HepG2 (cell line): ENCODE measurements around the gene SLC17A6. TPM values are rescaled to one million over a fixed set of nuclear protein-coding genes. Genes with fewer than 3 reads are reported as not detected.

Experiments used
- ATAC-seq: fragments of 200-7000 bp; cut with Tn5 transposase; 3 replicates; pipeline ENCODE4 v1.9.1; 2020; ENCODE audit warnings: mild to moderate bottlenecking, moderate library complexity
- BruUV-seq: library from RNA; stranded (reverse); fragments of 400-500 nt; replicated peaks from 2 replicates; lab custom pipeline; 2021; lab: Mats Ljungman, UMichigan
- CTCF ChIA-PET: fragments of 300-600 bp; formaldehyde crosslinking; extraction: SDS; loops from one replicate; lab custom pipeline; 2021; ENCODE audit warnings: low total read pairs, inconsistent platforms, low intra/inter-chr PET ratio; lab: Yijun Ruan, JAX
- POLR2A ChIA-PET: fragments of 350-600 bp; sonication (Branson Sonifier 250); formaldehyde crosslinking; loops from one replicate; lab custom pipeline; 2020; ENCODE audit warnings: antibody characterized with exemption, inconsistent platforms; lab: Yijun Ruan, JAX
- DNase-seq: peaks from one replicate; pipeline ENCODE4 v3.0.0-alpha.2; 2015; ENCODE audit warnings: low spot score
- FAIRE-seq: peaks from 3 replicates; lab custom pipeline; 2011; peaks lifted over from hg19 to GRCh38; lab: Jason Lieb, UNC
- H2AFZ ChIP-seq: one replicate; pipeline ENCODE4 v1.6.1; 2011; ENCODE audit warnings: low read length, inconsistent platforms
- H3K27ac ChIP-seq: fragments of 300-600 bp; 3 replicates; pipeline ENCODE4 v1.8.0; 2011; ENCODE audit warnings: mixed run types, mild to moderate bottlenecking, mixed read lengths, low read length, inconsistent platforms; ENCODE audit not compliant: insufficient read depth; ENCODE audit errors: extremely low read length
- H3K27me3 ChIP-seq, 2 experiments: fragments of 200-600 bp in 1 of 2; 2 replicates in 1 of 2; 3 replicates in 1 of 2; pipeline versions ENCODE4 v1.6.0 to v1.8.0; 2011; ENCODE audit warnings: low read length in 2 of 2, mild to moderate bottlenecking in 2 of 2, moderate library complexity in 2 of 2, inconsistent platforms in 1 of 2; ENCODE audit not compliant: insufficient read depth in 2 of 2, control insufficient read depth in 1 of 2
- H3K36me3 ChIP-seq, 2 experiments: fragments of 200-600 bp in 1 of 2; replicated peaks in 1 of 2; 2 replicates in 1 of 2; 3 replicates in 1 of 2; pipeline versions ENCODE4 v1.5.1 to v1.8.0; 2011; ENCODE audit warnings: low read length in 2 of 2, inconsistent platforms in 1 of 2; ENCODE audit not compliant: insufficient read depth in 2 of 2, control insufficient read depth in 1 of 2
- H3K4me1 ChIP-seq: 2 replicates; pipeline ENCODE4 v1.5.1; 2012; ENCODE audit warnings: low read length, inconsistent platforms; ENCODE audit not compliant: insufficient read depth
- H3K4me2 ChIP-seq: 2 replicates; pipeline ENCODE4 v1.6.0; 2011; ENCODE audit warnings: low read depth, low read length, inconsistent platforms
- H3K4me3 ChIP-seq, 3 experiments: fragments of 200-600 bp in 1 of 3; sonication (generic), shearing (Covaris generic) in 1 of 3; replicated peaks in 1 of 3; 2 replicates each; pipeline ENCODE4 v1.5.1; 2011 to 2016; ENCODE audit warnings: low read length in 3 of 3, inconsistent platforms in 2 of 3, low read depth in 2 of 3, mild to moderate bottlenecking in 2 of 3, control low read depth in 1 of 3, mixed read lengths in 1 of 3; ENCODE audit not compliant: insufficient read depth in 1 of 3
- H3K79me2 ChIP-seq: one replicate; pipeline ENCODE4 v1.6.1; 2011; ENCODE audit warnings: low read length, inconsistent platforms; ENCODE audit not compliant: insufficient read depth
- H3K9ac ChIP-seq: 2 replicates; pipeline ENCODE4 v1.6.0; 2011; ENCODE audit warnings: mild to moderate bottlenecking, low read depth, low read length, inconsistent platforms; ENCODE audit not compliant: insufficient read depth
- H3K9me3 ChIP-seq: 2 replicates; pipeline ENCODE4 v1.5.1; 2012; ENCODE audit warnings: mild to moderate bottlenecking, low read length
- H4K20me1 ChIP-seq: 2 replicates; pipeline ENCODE4 v1.6.0; 2011; ENCODE audit warnings: inconsistent platforms, mild to moderate bottlenecking, low read length, moderate library complexity; ENCODE audit not compliant: insufficient read depth
- IKZF4 ChIP-seq: sonication (generic); formaldehyde crosslinking; IDR thresholded peaks from 2 replicates; pipeline ENCODE4 v1.5.1; 2020; ENCODE audit warnings: borderline replicate concordance, mild to moderate bottlenecking, low read depth, missing genetic modification reagents; ENCODE audit errors: not compliant biosample characterization
- MED1 ChIP-seq: sonication (generic); formaldehyde crosslinking; IDR thresholded peaks from 2 replicates; pipeline ENCODE4 v1.4.0; 2020; ENCODE audit warnings: missing genetic modification reagents
- MYNN ChIP-seq: sonication (generic); formaldehyde crosslinking; IDR thresholded peaks from 2 replicates; pipeline ENCODE4 v1.4.0; 2020; ENCODE audit warnings: mild to moderate bottlenecking, low read depth, missing genetic modification reagents
- NCOA2 ChIP-seq: sonication (generic); formaldehyde crosslinking; IDR thresholded peaks from 2 replicates; pipeline ENCODE4 v1.8.0; 2022; ENCODE audit warnings: inconsistent platforms
- RARA ChIP-seq: IDR thresholded peaks from 2 replicates; pipeline ENCODE4 v1.6.1; 2016; ENCODE audit warnings: missing genetic modification reagents, missing compliant biosample characterization
- TRIM22 ChIP-seq: fragments of 450-650 bp; IDR thresholded peaks from 2 replicates; pipeline ENCODE4 v1.6.1; 2017
- ZBTB38 ChIP-seq: sonication (generic); formaldehyde crosslinking; IDR thresholded peaks from 2 replicates; pipeline ENCODE4 v1.5.1; 2020; ENCODE audit warnings: mild to moderate bottlenecking, missing genetic modification reagents
- ZBTB4 ChIP-seq: sonication (generic); formaldehyde crosslinking; IDR thresholded peaks from 2 replicates; pipeline ENCODE4 v1.4.0; 2020; ENCODE audit warnings: missing genetic modification reagents, mild to moderate bottlenecking, borderline replicate concordance
- ZNF343 ChIP-seq: sonication (generic); formaldehyde crosslinking; IDR thresholded peaks from 2 replicates; pipeline ENCODE4 v1.4.0; 2020; ENCODE audit warnings: mild to moderate bottlenecking, missing genetic modification reagents
- ZNF512 ChIP-seq: sonication (generic); formaldehyde crosslinking; IDR thresholded peaks from 2 replicates; pipeline ENCODE4 v1.4.0; 2020; ENCODE audit warnings: mild to moderate bottlenecking, missing genetic modification reagents
- ZNF761 ChIP-seq: sonication (generic); formaldehyde crosslinking; conservative IDR thresholded peaks from 2 replicates; pipeline ENCODE4 v1.4.0; 2020; ENCODE audit warnings: mild to moderate bottlenecking, missing genetic modification reagents
- ZSCAN12 ChIP-seq: sonication (generic); formaldehyde crosslinking; IDR thresholded peaks from 2 replicates; pipeline ENCODE4 v1.9.0; 2021; ENCODE audit warnings: mild to moderate bottlenecking, missing genetic modification reagents
- ZZZ3 ChIP-seq: sonication (generic); formaldehyde crosslinking; IDR thresholded peaks from 2 replicates; pipeline ENCODE4 v1.4.0; 2020; ENCODE audit warnings: missing genetic modification reagents, mild to moderate bottlenecking, borderline replicate concordance
- WGBS: methylation state at CpG from one replicate; pipeline ENCODE4 v1.1.6; 2017; ENCODE audit warnings: low lambda C conversion rate; 5-methylcytosine and 5-hydroxymethylcytosine counted together
- in situ Hi-C: cut with HindIII; loops from 2 replicates; pipeline ENCODE4 v1.10.0; 2017; ENCODE audit warnings: low pct_unique_long_range_greater_than_20kb; ENCODE audit not compliant: extremely low pct_ligation_motif_present
- intact Hi-C: fragments of 100-400 bp; cut with micrococcal nuclease; formaldehyde crosslinking; loops from one replicate; pipeline ENCODE4 v1.10.0; 2022; ENCODE audit not compliant: unreplicated experiment
- polyA plus RNA-seq, 8 experiments: library from polyadenylated mRNA; depleted of rRNA in 3 of 8; stranded (reverse) in 7 of 8; unstranded in 1 of 8; fragments of >200 nt; fragmentation: Illumina TruSeq in 4 of 8; extraction: Trizol in 4 of 8; gene quantifications; 2 replicates each; pipeline versions ENCODE4 v1.2.1 to v1.2.3, GENCODE V29; 2011 to 2016; ENCODE audit warnings: low read depth in 4 of 8, missing spikeins in 1 of 8, mixed read lengths in 1 of 8; ENCODE audit not compliant: insufficient read depth in 1 of 8
- total RNA-seq, 5 experiments: library from RNA; depleted of rRNA; stranded (reverse); fragments of >200 nt; fragmentation: Illumina TruSeq; extraction: Trizol; gene quantifications; 2 replicates each; pipeline ENCODE4 v1.2.3, GENCODE V29; 2016; ENCODE audit warnings: low read depth in 1 of 5

The SLC17A6 gene
- total and polyA plus RNA-seq, 2 of the 13 experiments (the other 11 are each of a cell fraction or from before 2014, with no cell fraction given), result not detected

- CTCF ChIA-PET, result no interaction called here
- H2AFZ ChIP-seq, result no peak overlapping the region
- no peaks in the 10 kb centered on the region for H3K9me3 ChIP-seq
- no peak overlapping the region for H3K4me2 ChIP-seq
- H4K20me1 ChIP-seq, result no peaks in the 10 kb centered on the region
- FAIRE-seq (no peak), ATAC-seq (no peak), DNase-seq (no peak)
- in situ Hi-C loops (no loop called here), intact Hi-C loops (loop anchor here (1.0 kb wide), 1 partner anchor 27 kb away; no protein-coding TSS in a partner anchor)
- peaks cover 10 to 44% of the 10 kb centered on the region in 2 experiments; a peak in 4 of 5 replicates for H3K27me3 ChIP-seq
- no peaks in the 10 kb centered on the region for H3K36me3 ChIP-seq
- H3K4me3 ChIP-seq, result no peak overlapping the region
- H3K4me1 ChIP-seq, result no peaks in the 10 kb centered on the region
- H3K79me2 ChIP-seq, result no peaks in the 10 kb centered on the region
- no TSS peak for BruUV-seq
- H3K9ac ChIP-seq, result no peak overlapping the region
- no peak overlapping the region for H3K27ac ChIP-seq
- WGBS, result 71% methylated on average over 10 of the region's 23 CpGs
- POLR2A ChIA-PET, result no interaction called here
- TF ChIP-seq NCOA2 (CRISPR knock-in tag) (no peak), ZZZ3 (CRISPR knock-in tag) (no peak), RARA (CRISPR knock-in tag) (no peak), ZNF512 (CRISPR knock-in tag) (no peak), ZBTB4 (no peak), ZBTB38 (CRISPR knock-in tag) (no peak), ZNF761 (no peak), IKZF4 (CRISPR knock-in tag) (no peak), ZNF343 (no peak), MYNN (CRISPR knock-in tag) (no peak), ZSCAN12 (no peak), MED1 (CRISPR knock-in tag) (no peak), TRIM22 (no peak)
These were observed 3.4 kb downstream of the SLC17A6 start for GRCh38 chr11:22341588-22341931.
